NK-92 (cell line): Measurements from ENCODE around the gene DUSP3.

ENCODE experiments used
- DNase-seq: peaks from one replicate; lab custom pipeline; 2025; ENCODE audit not compliant: unreplicated experiment; lab: John Stamatoyannopoulos, UW

DUSP3 gene

GRCh38 chr17:43769426-43769825, 9.4 kb downstream of the DUSP3 start:
- DNase-seq = no peak

- DNase-seq = no peak
These were observed 9.8 kb downstream of the DUSP3 start for GRCh38 chr17:43768943-43769342.

GRCh38 chr17:43768382-43768781, 10.4 kb downstream of the DUSP3 start:
- DNase-seq = no peak

GRCh38 chr17:43767713-43768059, 11.1 kb downstream of the DUSP3 start:
- DNase-seq = no peak

GRCh38 chr17:43767053-43767712, 11.6 kb downstream of the DUSP3 start:
- DNase-seq = no peak

GRCh38 chr17:43766413-43767052, 12.2 kb downstream of the DUSP3 start:
- no peak for DNase-seq

GRCh38 chr17:43760254-43760852, 18.4 kb downstream of the DUSP3 start:
- peak; percentile 36 for DNase-seq

- no peak for DNase-seq
These were observed 18.9 kb downstream of the DUSP3 start for GRCh38 chr17:43759836-43760235.

- no peak for DNase-seq
These were observed 20.1 kb downstream of the DUSP3 start, which contains the start of gene SOST for GRCh38 chr17:43758497-43759174. SOST (minus strand) TSS chr17:43758791; CDS start chr17:43758741, 50 bp downstream.

GRCh38 chr17:43758086-43758485, 20.7 kb downstream of the DUSP3 start:
- DNase-seq = no peak

GRCh38 chr17:43757171-43757660, 21.6 kb downstream of the DUSP3 start:
- DNase-seq = no peak

- DNase-seq = no peak
These were observed 22.6 kb downstream of the DUSP3 start for GRCh38 chr17:43756201-43756600.

GRCh38 chr17:43755389-43755875, 23.3 kb downstream of the DUSP3 start:
- DNase-seq = no peak

GRCh38 chr17:43754947-43755346, 23.8 kb downstream of the DUSP3 start:
- DNase-seq = no peak

GRCh38 chr17:43753493-43754129, 25.2 kb downstream of the DUSP3 start:
- DNase-seq = no peak

- no peak for DNase-seq
These were observed 28.6 kb downstream of the DUSP3 start for GRCh38 chr17:43750153-43750552.

GRCh38 chr17:43745541-43745940, 33.2 kb downstream of the DUSP3 start:
- DNase-seq = no peak

- no peak for DNase-seq
These were observed 37.1 kb downstream of the DUSP3 start for GRCh38 chr17:43741636-43742035.

GRCh38 chr17:43740541-43740940, 38.2 kb downstream of the DUSP3 start:
- DNase-seq = no peak

- no peak for DNase-seq
These were observed 41.1 kb downstream of the DUSP3 start for GRCh38 chr17:43737722-43738121.

GRCh38 chr17:43736389-43736788, 42.4 kb downstream of the DUSP3 start:
- DNase-seq = no peak
